Testis (tissue), 3 donors: Measurements from ENCODE around the gene CLNS1A. TPM values are rescaled to one million over a fixed set of nuclear protein-coding genes. Genes with fewer than 3 reads are reported as not detected.
A peak's percentile ranks its signal among the peaks of the same experiment; 100 is the strongest.

Experiments used
- DNase-seq: peaks from one replicate; pipeline ENCODE4 v3.0.0-alpha.2; 2019
- H3K27ac ChIP-seq, 2 donors: fragments of 200-600 bp; sonication (generic); one replicate each; pipeline ENCODE4 v1.5.1; 2019
- H3K27me3 ChIP-seq: fragments of 200-600 bp; sonication (generic); one replicate; pipeline ENCODE4 v1.5.1; 2019
- H3K36me3 ChIP-seq: fragments of 200-600 bp; sonication (generic); one replicate; pipeline ENCODE4 v1.5.1; 2017; ENCODE audit warnings: low read depth; ENCODE audit errors: missing control alignments
- H3K4me1 ChIP-seq: fragments of 200-600 bp; sonication (generic); one replicate; pipeline ENCODE4 v1.5.1; 2019
- H3K4me3 ChIP-seq, 2 donors: fragments of 200-600 bp; sonication (generic); one replicate each; pipeline ENCODE4 v1.5.1; 2017 to 2019
- H3K9me3 ChIP-seq: fragments of 200-600 bp; sonication (generic); one replicate; pipeline ENCODE4 v1.5.1; 2017
- CTCF ChIP-seq, 3 experiments: fragments of 450-650 bp in 2 of 3; fragments of 200-600 bp in 1 of 3; sonication (generic) in 1 of 3; IDR thresholded peaks; one replicate each; pipeline ENCODE4 v1.5.1; 2016 to 2019; ENCODE audit warnings: antibody characterized with exemption in 3 of 3, mild to moderate bottlenecking in 2 of 3, moderate library complexity in 1 of 3
- POLR2A ChIP-seq: fragments of 450-650 bp; IDR thresholded peaks from one replicate; pipeline ENCODE4 v1.6.1; 2017; ENCODE audit warnings: antibody characterized with exemption, mild to moderate bottlenecking, moderate library complexity
- WGBS, 2 donors: methylation state at CpG; one replicate each; pipeline ENCODE4 v1.1.5; 2018; 5-methylcytosine and 5-hydroxymethylcytosine counted together
- intact Hi-C: fragments of 100-400 bp; cut with DNase I; formaldehyde crosslinking; loops from one replicate; pipeline ENCODE4 v1.15.1; 2023; ENCODE audit warnings: low total_unique reads
- polyA plus RNA-seq: library from polyadenylated mRNA; stranded (reverse); fragments of 350-450 nt; fragmentation: Illumina TruSeq; extraction: RNeasy Lipid Tissue Mini Kit (QIAGEN cat#74804); gene quantifications from one replicate; pipeline ENCODE4 v1.2.3, GENCODE V29; 2014; ENCODE audit warnings: low read depth, low replicate concordance; ENCODE audit not compliant: insufficient read depth
- total RNA-seq, 2 donors: library from RNA; depleted of rRNA; stranded (reverse); fragments of >200 nt; gene quantifications; one replicate each; pipeline ENCODE4 v1.2.3, GENCODE V29; 2016

CLNS1A gene
- total and polyA plus RNA-seq, 3 donors from 2014 or later = 42.6 to 101 (median 92.6) TPM

GRCh38 chr11:77604281-77604680 is 33.3 kb downstream of the CLNS1A start:
- TF ChIP-seq POLR2A (no peak), CTCF (IDR thresholded peaks at IDR 0.05) (no peak)
- no peaks in the 10 kb centered on the region for H3K27me3 ChIP-seq
- H3K4me3 ChIP-seq = no peak overlapping the region
- intact Hi-C loops = no loop called here
- peaks cover 12% of the 10 kb centered on the region for H3K4me1 ChIP-seq
- no peak for DNase-seq
- H3K9me3 ChIP-seq = no peaks in the 10 kb centered on the region
- H3K27ac ChIP-seq = no peak overlapping the region
- whole genome bisulfite sequencing, 2 donors = 98% methylated on average over 2 of the region's 2 CpGs
- H3K36me3 ChIP-seq = no peaks in the 10 kb centered on the region

- TF ChIP-seq POLR2A (no peak), CTCF (IDR thresholded peaks at IDR 0.05) (no peak)
- 79 to 91% methylated on average over 3 of the region's 3 CpGs for WGBS, 2 donors
- H3K27ac ChIP-seq = peak overlapping the region in 1 of 2 donors; percentile 6
- intact Hi-C loops = no loop called here
- no peak for DNase-seq
- H3K4me1 ChIP-seq = peaks cover 12% of the 10 kb centered on the region
- no peaks in the 10 kb centered on the region for H3K9me3 ChIP-seq
- no peak overlapping the region for H3K4me3 ChIP-seq
- H3K27me3 ChIP-seq = no peaks in the 10 kb centered on the region
- H3K36me3 ChIP-seq = no peaks in the 10 kb centered on the region
Measured at GRCh38 chr11:77602381-77603088, 35.1 kb downstream of the CLNS1A start.

- DNase-seq = no peak
Measured at GRCh38 chr11:77598195-77598594, 39.4 kb downstream of the CLNS1A start.

GRCh38 chr11:77596626-77597025 is 41.0 kb downstream of the CLNS1A start:
- Histone ChIP-seq H3K27me3 (no peaks in the 10 kb centered on the region), H3K36me3 (no peaks in the 10 kb centered on the region), H3K27ac (no peak overlapping the region), H3K9me3 (no peaks in the 10 kb centered on the region), H3K4me1 (peaks cover 9% of the 10 kb centered on the region), H3K4me3 (no peak overlapping the region)
- WGBS, 2 donors = 90 to 97% methylated on average over 2 of the region's 2 CpGs
- DNase-seq = no peak
- TF ChIP-seq POLR2A = no peak
- TF ChIP-seq CTCF (IDR thresholded peaks at IDR 0.05) = no peak
- intact Hi-C loops = no loop called here

More at GRCh38 chr11:77598195-77598594, 39.4 kb downstream of the CLNS1A start:
- intact Hi-C loops = no loop called here
- Histone ChIP-seq H3K4me1 (peaks cover 16% of the 10 kb centered on the region), H3K36me3 (no peaks in the 10 kb centered on the region), H3K9me3 (no peaks in the 10 kb centered on the region), H3K27me3 (no peaks in the 10 kb centered on the region), H3K27ac (no peak overlapping the region), H3K4me3 (no peak overlapping the region)
- no peak for TF ChIP-seq CTCF (IDR thresholded peaks at IDR 0.05)
- no peak for TF ChIP-seq POLR2A
- 88 to 95% methylated on average over 2 of the region's 2 CpGs for WGBS, 2 donors

GRCh38 chr11:77593883-77594282 is 43.7 kb downstream of the CLNS1A start:
- no peak overlapping the region for H3K4me3 ChIP-seq
- TF ChIP-seq POLR2A (no peak), CTCF (IDR thresholded peaks at IDR 0.05) (no peak)
- no peaks in the 10 kb centered on the region for H3K27me3 ChIP-seq
- no peak for DNase-seq
- H3K27ac ChIP-seq = no peak overlapping the region
- peaks cover 10% of the 10 kb centered on the region for H3K4me1 ChIP-seq
- no peaks in the 10 kb centered on the region for H3K36me3 ChIP-seq
- H3K9me3 ChIP-seq = no peaks in the 10 kb centered on the region
- intact Hi-C loops = no loop called here
